HepG2 (cell line): ENCODE measurements around the gene PFDN2. TPM values are rescaled to one million over a fixed set of nuclear protein-coding genes. Genes with fewer than 3 reads are reported as not detected.
A peak's percentile ranks its signal among the peaks of the same experiment; 100 is the strongest.

Experiments
- ATAC-seq: fragments of 200-7000 bp; cut with Tn5 transposase; 3 replicates; pipeline ENCODE4 v1.9.1; 2020; ENCODE audit warnings: mild to moderate bottlenecking, moderate library complexity
- BruUV-seq: library from RNA; stranded (reverse); fragments of 400-500 nt; replicated peaks from 2 replicates; lab custom pipeline; 2021; lab: Mats Ljungman, UMichigan
- CTCF ChIA-PET: fragments of 300-600 bp; formaldehyde crosslinking; extraction: SDS; loops from one replicate; lab custom pipeline; 2021; ENCODE audit warnings: low total read pairs, inconsistent platforms, low intra/inter-chr PET ratio; lab: Yijun Ruan, JAX
- POLR2A ChIA-PET: fragments of 350-600 bp; sonication (Branson Sonifier 250); formaldehyde crosslinking; loops from one replicate; lab custom pipeline; 2020; ENCODE audit warnings: antibody characterized with exemption, inconsistent platforms; lab: Yijun Ruan, JAX
- DNase-seq: peaks from one replicate; pipeline ENCODE4 v3.0.0-alpha.2; 2015; ENCODE audit warnings: low spot score
- FAIRE-seq: peaks from 3 replicates; lab custom pipeline; 2011; peaks lifted over from hg19 to GRCh38; lab: Jason Lieb, UNC
- H2AFZ ChIP-seq: one replicate; pipeline ENCODE4 v1.6.1; 2011; ENCODE audit warnings: low read length, inconsistent platforms
- H3K27ac ChIP-seq: fragments of 300-600 bp; 3 replicates; pipeline ENCODE4 v1.8.0; 2011; ENCODE audit warnings: mixed run types, mild to moderate bottlenecking, mixed read lengths, low read length, inconsistent platforms; ENCODE audit not compliant: insufficient read depth; ENCODE audit errors: extremely low read length
- H3K27me3 ChIP-seq, 2 experiments: fragments of 200-600 bp in 1 of 2; 2 replicates in 1 of 2; 3 replicates in 1 of 2; pipeline versions ENCODE4 v1.6.0 to v1.8.0; 2011; ENCODE audit warnings: low read length in 2 of 2, mild to moderate bottlenecking in 2 of 2, moderate library complexity in 2 of 2, inconsistent platforms in 1 of 2; ENCODE audit not compliant: insufficient read depth in 2 of 2, control insufficient read depth in 1 of 2
- H3K36me3 ChIP-seq, 2 experiments: fragments of 200-600 bp in 1 of 2; replicated peaks in 1 of 2; 2 replicates in 1 of 2; 3 replicates in 1 of 2; pipeline versions ENCODE4 v1.5.1 to v1.8.0; 2011; ENCODE audit warnings: low read length in 2 of 2, inconsistent platforms in 1 of 2; ENCODE audit not compliant: insufficient read depth in 2 of 2, control insufficient read depth in 1 of 2
- H3K4me1 ChIP-seq: 2 replicates; pipeline ENCODE4 v1.5.1; 2012; ENCODE audit warnings: low read length, inconsistent platforms; ENCODE audit not compliant: insufficient read depth
- H3K4me2 ChIP-seq: 2 replicates; pipeline ENCODE4 v1.6.0; 2011; ENCODE audit warnings: low read depth, low read length, inconsistent platforms
- H3K4me3 ChIP-seq, 3 experiments: fragments of 200-600 bp in 1 of 3; sonication (generic), shearing (Covaris generic) in 1 of 3; replicated peaks in 1 of 3; 2 replicates each; pipeline ENCODE4 v1.5.1; 2011 to 2016; ENCODE audit warnings: low read length in 3 of 3, inconsistent platforms in 2 of 3, low read depth in 2 of 3, mild to moderate bottlenecking in 2 of 3, control low read depth in 1 of 3, mixed read lengths in 1 of 3; ENCODE audit not compliant: insufficient read depth in 1 of 3
- H3K79me2 ChIP-seq: one replicate; pipeline ENCODE4 v1.6.1; 2011; ENCODE audit warnings: low read length, inconsistent platforms; ENCODE audit not compliant: insufficient read depth
- H3K9ac ChIP-seq: 2 replicates; pipeline ENCODE4 v1.6.0; 2011; ENCODE audit warnings: mild to moderate bottlenecking, low read depth, low read length, inconsistent platforms; ENCODE audit not compliant: insufficient read depth
- H3K9me3 ChIP-seq: 2 replicates; pipeline ENCODE4 v1.5.1; 2012; ENCODE audit warnings: mild to moderate bottlenecking, low read length
- H4K20me1 ChIP-seq: 2 replicates; pipeline ENCODE4 v1.6.0; 2011; ENCODE audit warnings: inconsistent platforms, mild to moderate bottlenecking, low read length, moderate library complexity; ENCODE audit not compliant: insufficient read depth
- ARNT2 ChIP-seq: sonication (generic); formaldehyde crosslinking; IDR thresholded peaks from 2 replicates; pipeline ENCODE4 v1.8.0; 2022; ENCODE audit warnings: mild to moderate bottlenecking, low read depth, missing genetic modification reagents, moderate library complexity
- CHD2 ChIP-seq: IDR thresholded peaks from 2 replicates; pipeline ENCODE4 v1.6.1; 2011; ENCODE audit warnings: low read depth, low read length, improper control_type of control experiment
- E2F1 ChIP-seq: sonication (generic); formaldehyde crosslinking; IDR thresholded peaks from 2 replicates; pipeline ENCODE4 v1.5.0; 2020; ENCODE audit warnings: missing genetic modification reagents
- GABPA ChIP-seq, 2 experiments: IDR thresholded peaks; 2 replicates each; pipeline ENCODE4 v1.6.1; 2011 to 2016; ENCODE audit warnings: low read depth in 2 of 2, low read length in 1 of 2, missing biosample characterization in 1 of 2, missing genetic modification characterization in 1 of 2
- HMGXB3 ChIP-seq: sonication (generic); formaldehyde crosslinking; IDR thresholded peaks from 2 replicates; pipeline ENCODE4 v1.4.0; 2020; ENCODE audit warnings: missing genetic modification reagents, borderline replicate concordance
- IKZF1 ChIP-seq: fragments of 450-650 bp; IDR thresholded peaks from 2 replicates; pipeline ENCODE4 v1.7.1; 2016
- KAT8 ChIP-seq: IDR thresholded peaks from 2 replicates; pipeline ENCODE4 v1.6.1; 2016; ENCODE audit warnings: missing genetic modification reagents, missing compliant biosample characterization
- KLF13 ChIP-seq: sonication (generic); formaldehyde crosslinking; IDR thresholded peaks from 2 replicates; pipeline ENCODE4 v1.4.0; 2020; ENCODE audit warnings: mild to moderate bottlenecking, missing genetic modification reagents
- MTF2 ChIP-seq: sonication (generic); formaldehyde crosslinking; IDR thresholded peaks from 2 replicates; pipeline ENCODE4 v1.5.0; 2020; ENCODE audit warnings: missing genetic modification reagents, borderline replicate concordance
- NR1H2 ChIP-seq: sonication (generic); formaldehyde crosslinking; IDR thresholded peaks from 2 replicates; pipeline ENCODE4 v1.8.1; 2022; ENCODE audit warnings: low read depth, missing genetic modification reagents, borderline replicate concordance
- POLR2AphosphoS2 ChIP-seq: IDR thresholded peaks from 2 replicates; pipeline ENCODE4 v1.6.1; 2011; ENCODE audit warnings: low read depth, low read length, improper control_type of control experiment
- RBM39 ChIP-seq: fragments of 200-400 bp; formaldehyde crosslinking; IDR thresholded peaks from one replicate; pipeline ENCODE4 v1.6.1; 2018; ENCODE audit warnings: antibody characterized with exemption, mild to moderate bottlenecking, low read depth, low read length; ENCODE audit not compliant: poor library complexity, severe bottlenecking
- ZNF367 ChIP-seq: sonication (generic); formaldehyde crosslinking; IDR thresholded peaks from 2 replicates; pipeline ENCODE4 v1.4.0; 2020; ENCODE audit warnings: missing genetic modification reagents, borderline replicate concordance
- ZNF577 ChIP-seq: sonication (generic); formaldehyde crosslinking; IDR thresholded peaks from 2 replicates; pipeline ENCODE4 v1.4.0; 2020; ENCODE audit warnings: mild to moderate bottlenecking, low read depth, missing genetic modification reagents, borderline replicate concordance
- ZNF670 ChIP-seq: sonication (generic); formaldehyde crosslinking; IDR thresholded peaks from 2 replicates; pipeline ENCODE4 v1.8.0; 2022; ENCODE audit warnings: mild to moderate bottlenecking, missing genetic modification reagents, borderline replicate concordance
- WGBS: methylation state at CpG from one replicate; pipeline ENCODE4 v1.1.6; 2017; ENCODE audit warnings: low lambda C conversion rate; 5-methylcytosine and 5-hydroxymethylcytosine counted together
- in situ Hi-C: cut with HindIII; loops from 2 replicates; pipeline ENCODE4 v1.10.0; 2017; ENCODE audit warnings: low pct_unique_long_range_greater_than_20kb; ENCODE audit not compliant: extremely low pct_ligation_motif_present
- intact Hi-C: fragments of 100-400 bp; cut with micrococcal nuclease; formaldehyde crosslinking; loops from one replicate; pipeline ENCODE4 v1.10.0; 2022; ENCODE audit not compliant: unreplicated experiment
- polyA plus RNA-seq, 8 experiments: library from polyadenylated mRNA; depleted of rRNA in 3 of 8; stranded (reverse) in 7 of 8; unstranded in 1 of 8; fragments of >200 nt; fragmentation: Illumina TruSeq in 4 of 8; extraction: Trizol in 4 of 8; gene quantifications; 2 replicates each; pipeline versions ENCODE4 v1.2.1 to v1.2.3, GENCODE V29; 2011 to 2016; ENCODE audit warnings: low read depth in 4 of 8, missing spikeins in 1 of 8, mixed read lengths in 1 of 8; ENCODE audit not compliant: insufficient read depth in 1 of 8
- total RNA-seq, 5 experiments: library from RNA; depleted of rRNA; stranded (reverse); fragments of >200 nt; fragmentation: Illumina TruSeq; extraction: Trizol; gene quantifications; 2 replicates each; pipeline ENCODE4 v1.2.3, GENCODE V29; 2016; ENCODE audit warnings: low read depth in 1 of 5

PFDN2 gene
- total and polyA plus RNA-seq, 2 of the 13 experiments (the other 11 are each of a cell fraction or from before 2014, with no cell fraction given): 62.6 to 63.6 TPM

- TF ChIP-seq HMGXB3 (no peak), KAT8 (peak; percentile 79)
These were observed at the start of gene PFDN2, which contains the start of gene NIT1 (continued) for GRCh38 chr1:161117759-161118581.

- DNase-seq: no peak
- peaks cover 16% of the 10 kb centered on the region for H3K4me1 ChIP-seq
- peaks cover 2% of the 10 kb centered on the region for H3K79me2 ChIP-seq
- no peak for FAIRE-seq
- intact Hi-C loops: no loop called here
- H2AFZ ChIP-seq: peak overlapping the region; percentile 35
- POLR2A ChIA-PET: interaction anchor here (0.9 to 2.9 kb wide), 13 partner anchors 10 to 153 kb away, joined by 3 to 30 read pairs (median 5); partner anchors contain the start of genes ADAMTS4, APOA2, B4GALT3 and DEDD
- peaks cover 13 to 42% of the 10 kb centered on the region in 2 experiments for H3K36me3 ChIP-seq
- BruUV-seq: no TSS peak
- peak overlapping the region; percentile 71 to 88 (median 74) for H3K4me3 ChIP-seq
- peak overlapping the region; percentile 62 for H3K27ac ChIP-seq
- no peaks in the 10 kb centered on the region for H3K9me3 ChIP-seq
- in situ Hi-C loops: no loop called here
- CTCF ChIA-PET: interaction anchor here (1.7 kb wide), 1 partner anchor 11 kb away, joined by 4 read pairs; the partner anchor contains the start of gene B4GALT3
- WGBS: 12% methylated on average over 24 of the region's 33 CpGs
- peak overlapping the region; percentile 80 for H3K9ac ChIP-seq
- no peaks in the 10 kb centered on the region for H4K20me1 ChIP-seq
- peak; percentile 70 for ATAC-seq
- no peaks in the 10 kb centered on the region for H3K27me3 ChIP-seq
- peak overlapping the region; percentile 84 for H3K4me2 ChIP-seq
- no peak for TF ChIP-seq IKZF1
- TF ChIP-seq RBM39: peak; percentile 44
- TF ChIP-seq GABPA (IDR thresholded peaks at IDR 0.05; ENCODE audit: low read depth, low read length): no peak
- TF ChIP-seq GABPA (CRISPR knock-in tag; IDR thresholded peaks at IDR 0.05; ENCODE audit: low read depth): no peak
- TF ChIP-seq ZNF670 (CRISPR knock-in tag): no peak
- no peak for TF ChIP-seq NR1H2 (CRISPR knock-in tag)
- no peak for TF ChIP-seq MTF2 (CRISPR knock-in tag)
- TF ChIP-seq ARNT2 (CRISPR knock-in tag): 0 out of 2 replicates have a peak, but pooled peaks have one; percentile 29
- TF ChIP-seq E2F1: no peak
- TF ChIP-seq KLF13 (CRISPR knock-in tag): no peak
- TF ChIP-seq CHD2: no peak
- no peak for TF ChIP-seq POLR2AphosphoS2
- TF ChIP-seq ZNF367 (CRISPR knock-in tag): no peak
- TF ChIP-seq ZNF577 (CRISPR knock-in tag): no peak
These were observed 49.1 kb upstream of the PFDN2 start for GRCh38 chr1:161166669-161167548.
